ENCODE results near the gene G0S2.

- no peak for TF ChIP-seq CTCF (IDR thresholded peaks at IDR 0.05)
- no peak for TF ChIP-seq ZFX (IDR thresholded peaks at IDR 0.05; ENCODE audit: borderline replicate concordance)
These were observed 24.0 kb upstream of the G0S2 start for GRCh38 chr1:209651138-209651587.
